Type B pancreatic cell (in vitro differentiated cells): ENCODE measurements around the gene CHAC1. TPM values are rescaled to one million over a fixed set of nuclear protein-coding genes. Genes with fewer than 3 reads are reported as not detected.

Experiments used
- DNase-seq: peaks from one replicate; pipeline ENCODE4 v3.0.0; 2021; ENCODE audit warnings: mixed read lengths; ENCODE audit not compliant: unreplicated experiment; ENCODE audit errors: extremely low spot score
- H3K27ac Mint-ChIP-seq: 2 replicates; pipeline ENCODE4 v1.8.0; 2021; ENCODE audit warnings: mild to moderate bottlenecking, mixed read lengths
- H3K27me3 Mint-ChIP-seq: 2 replicates; pipeline ENCODE4 v1.8.0; 2021; ENCODE audit warnings: mixed read lengths
- H3K36me3 Mint-ChIP-seq: 2 replicates; pipeline ENCODE4 v1.8.0; 2021; ENCODE audit warnings: mixed read lengths
- H3K4me1 Mint-ChIP-seq: one replicate; pipeline ENCODE4 v1.8.0; 2021; ENCODE audit warnings: mixed read lengths; ENCODE audit not compliant: unreplicated experiment
- H3K4me3 Mint-ChIP-seq: 2 replicates; pipeline ENCODE4 v1.8.0; 2021; ENCODE audit warnings: mild to moderate bottlenecking, mixed read lengths
- H3K9me3 Mint-ChIP-seq: 2 replicates; pipeline ENCODE4 v1.8.0; 2021; ENCODE audit warnings: mixed read lengths
- CTCF ChIP-seq: fragments of 200-600 bp; sonication (generic); conservative IDR thresholded peaks from 2 replicates; pipeline ENCODE4 v1.5.0; 2021; ENCODE audit warnings: antibody characterized with exemption, mild to moderate bottlenecking
- total RNA-seq: library from RNA; stranded (reverse); gene quantifications from 2 replicates; pipeline ENCODE4 v1.2.1, GENCODE V29; 2021; ENCODE audit warnings: low replicate concordance

The CHAC1 gene
- total RNA-seq, 1 donor from 2014 or later: 7.8 TPM

GRCh38 chr15:40908095-40908494 lies 45.2 kb upstream of the CHAC1 start:
- Mint-ChIP-seq H3K27ac (peak overlapping the region; percentile 48), H3K27me3 (no peaks in the 10 kb centered on the region), H3K36me3 (peaks cover 7% of the 10 kb centered on the region), H3K4me3 (peak overlapping the region; percentile 48), H3K9me3 (no peaks in the 10 kb centered on the region), H3K4me1 (peaks cover 32% of the 10 kb centered on the region)
- no peak for TF ChIP-seq CTCF
- no peak for DNase-seq

GRCh38 chr15:40909662-40910630 lies 43.3 kb upstream of the CHAC1 start:
- Mint-ChIP-seq H3K27ac (peak overlapping the region; percentile 31), H3K4me3 (no peak overlapping the region)

GRCh38 chr15:40911141-40911540 lies 42.1 kb upstream of the CHAC1 start:
- H3K27ac Mint-ChIP-seq: peak overlapping the region; percentile 70
- H3K4me3 Mint-ChIP-seq: no peak overlapping the region
- peaks cover 26% of the 10 kb centered on the region for H3K4me1 Mint-ChIP-seq
- no peaks in the 10 kb centered on the region for H3K36me3 Mint-ChIP-seq
- no peaks in the 10 kb centered on the region for H3K9me3 Mint-ChIP-seq
- H3K27me3 Mint-ChIP-seq: no peaks in the 10 kb centered on the region
- no peak for TF ChIP-seq CTCF
- no peak for DNase-seq

More at GRCh38 chr15:40909662-40910630, 43.3 kb upstream of the CHAC1 start:
- no peak for DNase-seq
- TF ChIP-seq CTCF: no peak
- Mint-ChIP-seq H3K36me3 (no peaks in the 10 kb centered on the region), H3K9me3 (no peaks in the 10 kb centered on the region), H3K4me1 (peaks cover 26% of the 10 kb centered on the region), H3K27me3 (no peaks in the 10 kb centered on the region)

GRCh38 chr15:40911693-40912092 lies 41.6 kb upstream of the CHAC1 start:
- H3K4me3 Mint-ChIP-seq: no peak overlapping the region
- peaks cover 1% of the 10 kb centered on the region for H3K27me3 Mint-ChIP-seq
- H3K36me3 Mint-ChIP-seq: no peaks in the 10 kb centered on the region
- TF ChIP-seq CTCF: no peak
- no peaks in the 10 kb centered on the region for H3K9me3 Mint-ChIP-seq
- peak overlapping the region; percentile 70 for H3K27ac Mint-ChIP-seq
- peaks cover 26% of the 10 kb centered on the region for H3K4me1 Mint-ChIP-seq
- no peak for DNase-seq

GRCh38 chr15:40912478-40912877 lies 40.8 kb upstream of the CHAC1 start:
- Mint-ChIP-seq H3K9me3 (no peaks in the 10 kb centered on the region), H3K4me1 (peaks cover 26% of the 10 kb centered on the region), H3K36me3 (no peaks in the 10 kb centered on the region), H3K4me3 (no peak overlapping the region), H3K27me3 (peaks cover 6% of the 10 kb centered on the region), H3K27ac (no peak overlapping the region)
- no peak for DNase-seq
- TF ChIP-seq CTCF: no peak
